Activated CD8-positive, alpha-beta memory T cell treated with anti-CD3 and anti-CD28 coated beads, Interleukin-2, amount 10 ng/mL, durations not matched to agents 7 days and 5 days (primary cell): ENCODE measurements around the gene LAMA3. TPM values are rescaled to one million over a fixed set of nuclear protein-coding genes. Genes with fewer than 3 reads are reported as not detected.

Experiments
- ATAC-seq: fragments of 150-1000 bp; cut with Tn5 transposase; one replicate; pipeline ENCODE4 v1.10.0; 2021; ENCODE audit warnings: moderate library complexity
- CTCF ChIA-PET: fragments of 350-600 bp; sonication (Branson Sonifier 250); formaldehyde crosslinking; loops from one replicate; lab custom pipeline; 2021; ENCODE audit warnings: antibody characterized with exemption; lab: Charles Lee
- DNase-seq: peaks from one replicate; pipeline ENCODE4 v3.0.0-alpha.2; 2020
- H3K27ac Mint-ChIP-seq: one replicate; pipeline ENCODE4 v1.8.0; 2021; ENCODE audit warnings: mild to moderate bottlenecking, mixed read lengths
- H3K27me3 Mint-ChIP-seq: one replicate; pipeline ENCODE4 v1.8.0; 2021; ENCODE audit warnings: mixed read lengths
- H3K36me3 Mint-ChIP-seq: one replicate; pipeline ENCODE4 v1.8.0; 2021; ENCODE audit warnings: mild to moderate bottlenecking, mixed read lengths
- H3K4me1 Mint-ChIP-seq: one replicate; pipeline ENCODE4 v1.8.0; 2021; ENCODE audit warnings: mixed read lengths
- H3K4me3 Mint-ChIP-seq: one replicate; pipeline ENCODE4 v1.8.0; 2021; ENCODE audit warnings: mild to moderate bottlenecking, moderate library complexity, mixed read lengths
- H3K9me3 Mint-ChIP-seq: one replicate; pipeline ENCODE4 v1.8.0; 2022; ENCODE audit warnings: low read depth, mixed read lengths
- total RNA-seq, 2 experiments: library from RNA; stranded (reverse); gene quantifications; one replicate each; pipeline ENCODE4 v1.2.3, GENCODE V29; 2021

The LAMA3 gene
- total RNA-seq, 2 experiments from 2014 or later: 0.23 TPM; not detected in 1

DNA sequence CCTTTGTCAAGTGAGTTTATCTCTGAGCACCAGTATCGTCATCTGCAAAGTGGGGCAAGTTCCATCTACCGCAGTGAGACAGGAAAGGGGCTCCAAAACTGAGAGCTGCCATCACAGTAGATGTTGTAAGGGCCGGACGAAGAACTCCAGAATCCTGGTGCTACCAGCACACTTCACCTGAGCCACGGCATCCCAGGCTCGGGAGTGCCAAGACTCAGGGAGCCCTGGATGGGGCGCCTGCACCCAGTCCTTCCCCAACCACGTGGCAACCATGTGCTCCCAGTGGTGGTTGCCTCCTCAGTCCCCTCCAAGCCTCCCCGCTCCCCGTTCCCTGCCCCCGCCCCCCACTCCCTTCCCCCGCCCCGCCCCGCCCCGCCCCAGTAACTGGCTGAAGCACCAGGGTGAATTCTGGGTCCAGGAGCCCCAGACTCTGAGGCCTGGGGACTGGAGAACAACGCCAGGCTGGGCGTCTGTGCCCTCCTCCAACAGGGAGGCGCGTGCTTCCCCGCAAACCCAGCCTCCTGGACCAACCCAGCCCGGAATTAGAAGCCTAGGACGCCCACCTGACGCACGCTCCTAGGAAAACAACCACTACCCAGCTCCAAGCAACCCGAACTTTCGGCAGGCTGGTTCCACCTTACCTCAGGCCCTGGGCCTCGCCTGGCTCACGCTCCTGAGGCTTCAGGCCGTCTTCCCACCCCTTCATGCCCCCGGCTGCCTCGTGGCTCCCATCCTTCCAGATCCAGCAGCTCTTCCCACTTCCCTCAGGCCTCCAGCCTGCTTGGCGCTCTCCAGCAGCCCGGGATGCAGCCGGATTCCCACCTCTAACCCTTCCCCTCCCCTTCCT lies 67.6 kb downstream of the LAMA3 start:
- H3K36me3 Mint-ChIP-seq: no peaks in the 10 kb centered on the region
- CTCF ChIA-PET: no interaction called here
- no peaks in the 10 kb centered on the region for H3K4me1 Mint-ChIP-seq
- ATAC-seq (no peak), DNase-seq (no peak)
- no peaks in the 10 kb centered on the region for H3K9me3 Mint-ChIP-seq
- no peak overlapping the region for H3K27ac Mint-ChIP-seq
- H3K4me3 Mint-ChIP-seq: no peak overlapping the region
- H3K27me3 Mint-ChIP-seq: no peaks in the 10 kb centered on the region

GRCh38 chr18:23757437-23757733 lies 68.1 kb downstream of the LAMA3 start:
- DNase-seq (no peak), ATAC-seq (no peak)
- no peaks in the 10 kb centered on the region for H3K9me3 Mint-ChIP-seq
- H3K27ac Mint-ChIP-seq: no peak overlapping the region
- no peaks in the 10 kb centered on the region for H3K27me3 Mint-ChIP-seq
- no peaks in the 10 kb centered on the region for H3K4me1 Mint-ChIP-seq
- CTCF ChIA-PET: no interaction called here
- no peak overlapping the region for H3K4me3 Mint-ChIP-seq
- no peaks in the 10 kb centered on the region for H3K36me3 Mint-ChIP-seq

- no peak for DNase-seq
- ATAC-seq: no peak
- Mint-ChIP-seq H3K4me1 (no peaks in the 10 kb centered on the region), H3K27me3 (no peaks in the 10 kb centered on the region), H3K36me3 (no peaks in the 10 kb centered on the region), H3K4me3 (no peak overlapping the region), H3K9me3 (no peaks in the 10 kb centered on the region), H3K27ac (no peak overlapping the region)
- CTCF ChIA-PET: no interaction called here
Measured at GRCh38 chr18:23758281-23758680, 69.0 kb downstream of the LAMA3 start.

- Mint-ChIP-seq H3K27ac (no peak overlapping the region), H3K36me3 (no peaks in the 10 kb centered on the region), H3K9me3 (no peaks in the 10 kb centered on the region), H3K27me3 (peaks cover 16% of the 10 kb centered on the region), H3K4me1 (no peaks in the 10 kb centered on the region), H3K4me3 (no peak overlapping the region)
- ATAC-seq (no peak), DNase-seq (no peak)
- CTCF ChIA-PET: interaction anchor here (0.9 kb wide), 1 partner anchor 10 kb away, joined by 3 read pairs; no protein-coding TSS in a partner anchor
Measured at GRCh38 chr18:23761941-23762340, 72.7 kb downstream of the LAMA3 start.

DNA sequence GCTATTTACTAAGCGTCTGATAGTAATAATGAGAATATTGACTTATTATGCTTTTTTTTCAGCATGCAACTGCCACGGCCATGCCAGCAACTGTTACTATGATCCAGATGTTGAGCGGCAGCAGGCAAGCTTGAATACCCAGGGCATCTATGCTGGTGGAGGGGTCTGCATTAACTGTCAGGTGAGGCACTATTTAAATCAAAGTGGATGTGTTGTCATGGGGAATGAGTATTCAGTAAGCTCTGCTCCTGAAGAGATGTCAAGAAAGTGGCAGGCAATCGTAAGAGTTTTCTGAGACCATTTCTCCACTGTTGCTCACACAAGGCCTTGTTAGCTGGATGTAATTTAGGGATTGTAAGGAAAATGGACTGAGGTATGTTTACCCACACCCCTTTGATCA lies 74.1 kb downstream of the LAMA3 start:
- H3K4me1 Mint-ChIP-seq: no peaks in the 10 kb centered on the region
- ATAC-seq: no peak
- CTCF ChIA-PET: no interaction called here

GRCh38 chr18:23765931-23766330 lies 76.7 kb downstream of the LAMA3 start:
- H3K36me3 Mint-ChIP-seq: no peaks in the 10 kb centered on the region
- DNase-seq: no peak
- CTCF ChIA-PET: interaction anchor here (0.6 kb wide), 1 partner anchor 45 kb away, joined by 3 read pairs; no protein-coding TSS in a partner anchor
- H3K4me1 Mint-ChIP-seq: no peaks in the 10 kb centered on the region
- H3K9me3 Mint-ChIP-seq: no peaks in the 10 kb centered on the region
- no peak overlapping the region for H3K4me3 Mint-ChIP-seq
- H3K27ac Mint-ChIP-seq: no peak overlapping the region
- H3K27me3 Mint-ChIP-seq: peaks cover 42% of the 10 kb centered on the region
- ATAC-seq: no peak

More for the DNA sequence above, 74.1 kb downstream of the LAMA3 start:
- no peak for DNase-seq
- Mint-ChIP-seq H3K27ac (no peak overlapping the region), H3K9me3 (no peaks in the 10 kb centered on the region), H3K36me3 (no peaks in the 10 kb centered on the region), H3K27me3 (peaks cover 23% of the 10 kb centered on the region), H3K4me3 (no peak overlapping the region)

DNA sequence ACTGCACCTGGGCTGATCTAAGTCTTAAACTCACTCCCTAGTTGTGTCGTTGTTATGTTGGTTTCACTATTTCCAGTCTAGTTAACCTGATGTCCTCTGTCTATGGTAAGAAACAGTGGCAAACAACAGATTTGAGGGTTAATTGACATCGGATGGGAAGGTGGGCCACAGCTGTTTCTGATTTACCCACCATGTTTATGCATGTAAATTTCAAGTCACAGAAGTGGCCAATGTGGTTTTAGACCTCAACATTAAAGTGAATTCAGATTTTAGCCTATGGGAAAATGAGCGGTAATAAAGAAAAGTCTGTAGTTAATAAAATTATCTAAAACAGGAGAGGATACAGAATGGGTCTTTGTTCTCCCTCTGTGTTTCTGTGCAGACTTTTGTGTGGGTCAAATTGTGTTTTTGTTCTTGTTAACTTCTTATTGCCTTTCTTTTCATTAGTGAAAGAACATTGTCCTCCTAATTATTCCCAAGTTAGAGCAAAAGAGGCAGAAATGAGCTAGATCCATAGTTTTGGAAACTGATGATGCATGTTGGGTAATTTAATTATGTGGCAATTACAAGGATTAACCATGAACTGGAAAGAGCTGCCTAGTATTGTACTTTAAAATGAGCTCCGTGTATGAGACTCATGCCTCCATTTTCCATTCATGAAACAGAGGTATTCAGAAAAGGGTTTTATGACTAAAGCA lies 83.2 kb downstream of the LAMA3 start:
- Mint-ChIP-seq H3K4me1 (no peaks in the 10 kb centered on the region), H3K4me3 (no peak overlapping the region), H3K36me3 (no peaks in the 10 kb centered on the region), H3K9me3 (no peaks in the 10 kb centered on the region), H3K27ac (no peak overlapping the region), H3K27me3 (peaks cover 32% of the 10 kb centered on the region)
- CTCF ChIA-PET: no interaction called here
- ATAC-seq: no peak
- no peak for DNase-seq

- H3K9me3 Mint-ChIP-seq: no peaks in the 10 kb centered on the region
- CTCF ChIA-PET: no interaction called here
- H3K4me1 Mint-ChIP-seq: no peaks in the 10 kb centered on the region
- ATAC-seq (no peak), DNase-seq (no peak)
- no peaks in the 10 kb centered on the region for H3K36me3 Mint-ChIP-seq
- no peak overlapping the region for H3K4me3 Mint-ChIP-seq
- H3K27ac Mint-ChIP-seq: no peak overlapping the region
- H3K27me3 Mint-ChIP-seq: peaks cover 18% of the 10 kb centered on the region
Measured at GRCh38 chr18:23776306-23776705, 87.1 kb downstream of the LAMA3 start.

DNA sequence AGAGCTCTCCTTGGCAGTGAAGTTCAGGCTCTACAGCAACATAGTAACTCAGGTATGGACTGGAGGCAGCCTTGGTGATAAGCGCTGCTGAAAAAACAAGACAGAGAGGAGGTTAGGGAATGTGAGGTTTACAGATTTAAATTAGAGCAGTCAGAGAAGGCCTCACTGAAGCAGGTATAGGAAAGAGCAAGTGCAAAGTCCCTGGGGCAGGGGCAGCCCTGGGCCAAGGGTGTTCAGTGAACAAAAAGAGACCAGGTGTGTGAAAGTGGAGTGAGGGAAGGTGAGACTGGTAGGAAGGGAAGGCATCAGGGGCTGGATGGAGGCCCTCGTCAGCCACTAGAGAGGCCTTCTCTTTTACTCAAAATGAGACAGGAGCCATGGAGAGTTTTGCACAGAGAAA lies 89.6 kb downstream of the LAMA3 start:
- CTCF ChIA-PET: no interaction called here
- ATAC-seq: no peak
- no peak overlapping the region for H3K4me3 Mint-ChIP-seq

DNA sequence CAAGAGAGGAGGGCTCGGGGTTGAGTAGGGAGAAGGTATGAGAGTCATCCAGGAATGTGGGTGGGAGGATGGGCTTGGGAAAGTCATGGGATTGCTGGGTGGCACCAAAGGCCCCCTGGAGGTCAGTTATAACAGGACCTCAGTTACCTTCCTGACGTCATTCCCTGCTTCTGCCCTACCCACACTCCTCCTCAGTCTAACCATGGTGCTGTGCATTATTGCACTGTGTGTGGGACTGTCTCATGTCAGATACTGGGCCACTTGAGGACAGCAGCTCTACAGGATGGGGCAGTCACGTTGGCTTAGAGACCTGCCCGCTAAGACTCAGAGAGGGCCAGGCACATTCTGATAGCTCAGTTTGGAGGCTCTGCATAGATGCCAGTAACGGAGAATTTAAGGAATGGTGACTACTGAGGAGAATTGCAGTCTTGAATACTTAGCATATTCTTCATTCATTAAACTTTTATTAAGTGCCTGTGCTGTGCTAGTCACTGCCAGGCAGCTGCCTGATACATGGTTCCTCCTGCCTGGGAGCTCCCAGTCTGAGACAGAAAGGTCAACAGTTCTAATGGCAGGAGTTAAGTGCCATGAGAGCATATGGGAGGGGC lies 90.5 kb downstream of the LAMA3 start:
- Mint-ChIP-seq H3K36me3 (no peaks in the 10 kb centered on the region), H3K4me3 (no peak overlapping the region), H3K27me3 (peaks cover 16% of the 10 kb centered on the region), H3K4me1 (no peaks in the 10 kb centered on the region), H3K27ac (no peak overlapping the region), H3K9me3 (no peaks in the 10 kb centered on the region)
- no peak for ATAC-seq
- DNase-seq: no peak
- CTCF ChIA-PET: no interaction called here

More for the DNA sequence above, 89.6 kb downstream of the LAMA3 start:
- H3K27ac Mint-ChIP-seq: no peak overlapping the region
- no peak for DNase-seq
- no peaks in the 10 kb centered on the region for H3K4me1 Mint-ChIP-seq
- no peaks in the 10 kb centered on the region for H3K9me3 Mint-ChIP-seq
- no peaks in the 10 kb centered on the region for H3K36me3 Mint-ChIP-seq
- H3K27me3 Mint-ChIP-seq: peaks cover 16% of the 10 kb centered on the region

DNA sequence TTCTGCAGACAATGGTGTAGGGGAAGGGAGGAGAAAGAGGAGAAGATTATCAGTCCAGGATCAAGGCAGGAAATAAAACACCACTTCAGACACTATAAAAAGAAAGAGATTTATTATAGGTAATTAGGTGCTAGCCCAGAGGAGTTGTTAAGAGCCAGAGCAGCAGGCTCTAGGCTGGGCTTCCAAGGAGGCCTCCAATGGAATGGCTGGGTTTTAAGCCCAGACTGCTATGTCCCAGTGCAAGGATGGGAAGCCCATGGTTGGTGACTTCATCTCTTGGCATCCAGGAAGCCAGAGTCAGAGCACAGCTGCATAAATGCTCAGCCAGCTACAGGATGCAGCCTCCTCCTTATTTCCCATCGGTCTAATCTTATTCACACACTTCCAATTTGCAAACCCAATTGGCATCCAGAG lies 95.6 kb downstream of the LAMA3 start:
- no peaks in the 10 kb centered on the region for H3K4me1 Mint-ChIP-seq
- no peak for DNase-seq
- no peak overlapping the region for H3K27ac Mint-ChIP-seq
- peaks cover 33% of the 10 kb centered on the region for H3K27me3 Mint-ChIP-seq
- H3K4me3 Mint-ChIP-seq: no peak overlapping the region
- CTCF ChIA-PET: no interaction called here
- H3K36me3 Mint-ChIP-seq: peaks cover 1% of the 10 kb centered on the region
- no peaks in the 10 kb centered on the region for H3K9me3 Mint-ChIP-seq
- ATAC-seq: no peak

DNA sequence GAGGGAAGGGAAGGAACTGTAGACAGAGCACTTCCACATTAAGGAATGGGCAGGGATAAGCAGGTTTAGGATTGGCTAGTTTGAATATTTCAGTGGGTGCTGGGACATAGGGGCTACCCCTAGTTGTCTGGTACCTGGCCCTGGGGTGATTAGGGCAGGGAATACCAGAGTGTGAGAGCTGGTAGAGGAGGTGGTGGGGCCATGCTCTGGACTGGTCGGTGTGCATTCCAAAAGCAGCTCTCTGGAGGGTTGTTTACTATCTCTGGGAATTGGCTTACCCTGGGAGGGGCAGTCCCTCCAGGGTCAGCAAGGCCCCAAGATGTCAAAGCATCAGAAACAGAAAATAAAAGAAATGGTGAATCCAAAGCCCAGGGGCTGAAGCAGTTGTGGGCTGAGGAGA lies 103.8 kb downstream of the LAMA3 start:
- CTCF ChIA-PET: no interaction called here
- H3K4me1 Mint-ChIP-seq: peaks cover 2% of the 10 kb centered on the region
- DNase-seq: no peak
- H3K4me3 Mint-ChIP-seq: no peak overlapping the region
- ATAC-seq: no peak
- H3K9me3 Mint-ChIP-seq: no peaks in the 10 kb centered on the region
- no peaks in the 10 kb centered on the region for H3K36me3 Mint-ChIP-seq
- H3K27me3 Mint-ChIP-seq: peaks cover 19% of the 10 kb centered on the region
- H3K27ac Mint-ChIP-seq: no peak overlapping the region

GRCh38 chr18:23793985-23794867 lies 105.0 kb downstream of the LAMA3 start:
- Mint-ChIP-seq H3K4me3 (no peak overlapping the region), H3K27ac (no peak overlapping the region), H3K36me3 (no peaks in the 10 kb centered on the region), H3K4me1 (peaks cover 2% of the 10 kb centered on the region), H3K9me3 (no peaks in the 10 kb centered on the region), H3K27me3 (peaks cover 23% of the 10 kb centered on the region)
- no peak for DNase-seq
- no peak for ATAC-seq
- CTCF ChIA-PET: interaction anchor here (1.3 kb wide), 1 partner anchor 18 kb away, joined by 3 read pairs; no protein-coding TSS in a partner anchor
